Measurements from ENCODE around the gene PHETA1. TPM values are rescaled to one million over a fixed set of nuclear protein-coding genes. Genes with fewer than 3 reads are reported as not detected.

The PHETA1 gene
- total RNA-seq, 1 donor from 2014 or later, result 1.9 TPM

GRCh38 chr12:111322336-111323250 lies 46.3 kb downstream of the PHETA1 start:
- intact Hi-C loops (cut with micrococcal nuclease), result no loop called here

- intact Hi-C loops (cut with micrococcal nuclease), result no loop called here
Observed at GRCh38 chr12:111321317-111321716, 47.6 kb downstream of the PHETA1 start.

GRCh38 chr12:111320258-111321050 lies 48.4 kb downstream of the PHETA1 start:
- intact Hi-C loops (cut with micrococcal nuclease), result no loop called here

- intact Hi-C loops (cut with micrococcal nuclease), result loop anchor here (10.0 kb wide), 1 partner anchor 145 kb away; no protein-coding TSS in a partner anchor
Observed at GRCh38 chr12:111319600-111320257, 49.2 kb downstream of the PHETA1 start.

GRCh38 chr12:111318450-111318849 lies 50.4 kb downstream of the PHETA1 start:
- intact Hi-C loops (cut with micrococcal nuclease), result loop anchor here (10.0 kb wide), 1 partner anchor 144 kb away; no protein-coding TSS in a partner anchor

- intact Hi-C loops (cut with micrococcal nuclease), result loop anchor here (10.0 kb wide), 1 partner anchor 142 kb away; no protein-coding TSS in a partner anchor
Observed at GRCh38 chr12:111316671-111317070, 52.2 kb downstream of the PHETA1 start.

GRCh38 chr12:111314953-111315539 lies 53.8 kb downstream of the PHETA1 start:
- intact Hi-C loops (cut with micrococcal nuclease), result loop anchor here (10.0 kb wide), 1 partner anchor 140 kb away; no protein-coding TSS in a partner anchor

- intact Hi-C loops (cut with micrococcal nuclease), result loop anchor here (1.0 to 10.0 kb wide), 2 partner anchors 139 to 377 kb away; no protein-coding TSS in a partner anchor
Observed at GRCh38 chr12:111313833-111314259, 55.0 kb downstream of the PHETA1 start.

- intact Hi-C loops (cut with micrococcal nuclease), result loop anchor here (1.0 to 10.0 kb wide), 2 partner anchors 138 to 375 kb away; no protein-coding TSS in a partner anchor
Observed at GRCh38 chr12:111312708-111313107, 56.2 kb downstream of the PHETA1 start.

GRCh38 chr12:111312016-111312415 lies 56.9 kb downstream of the PHETA1 start:
- intact Hi-C loops (cut with micrococcal nuclease), result loop anchor here (10.0 kb wide), 1 partner anchor 137 kb away; no protein-coding TSS in a partner anchor

GRCh38 chr12:111311011-111311410 lies 57.9 kb downstream of the PHETA1 start:
- intact Hi-C loops (cut with micrococcal nuclease), result loop anchor here (10.0 kb wide), 1 partner anchor 136 kb away; no protein-coding TSS in a partner anchor

Other genes starting within 250 kb of the PHETA1 start
- 39.5 and 40.3 TPM in 2 replicates for gene SH2B3, start 36.8 kb upstream of the PHETA1 start, total RNA-seq
- 43.7 and 45.3 TPM in 2 replicates for gene ATXN2, start 230.2 kb upstream of the PHETA1 start, total RNA-seq